ENCODE measurements around the gene SLC12A8.
"Not testable (repeated sequence)": the region's sequence is repeated elsewhere in the genome, so short reads cannot be mapped to it uniquely, and the experiment has no call there.

SLC12A8 gene

GRCh38 chr3:125087768-125088391, 124.7 kb downstream of the SLC12A8 start:
- no peaks in the 10 kb centered on the region for H3K36me3 Mint-ChIP-seq (ENCODE audit: insufficient read depth)
- no peak overlapping the region for H3K27ac Mint-ChIP-seq
- no peak for DNase-seq
- H3K4me3 Mint-ChIP-seq, result no peak overlapping the region
- H3K27me3 Mint-ChIP-seq, result no peaks in the 10 kb centered on the region
- peaks cover 0 to 2% of the 10 kb centered on the region in 2 donors for H3K4me1 Mint-ChIP-seq (ENCODE audit: low read depth in 2 of 2)
- H3K9me3 Mint-ChIP-seq, result no peaks in the 10 kb centered on the region
- no peak for ATAC-seq (replicated peaks)

GRCh38 chr3:125085166-125085565, 127.4 kb downstream of the SLC12A8 start:
- Mint-ChIP-seq H3K9me3 (no peaks in the 10 kb centered on the region), H3K27me3 (no peaks in the 10 kb centered on the region), H3K27ac (no peak overlapping the region), H3K36me3 (ENCODE audit: insufficient read depth) (no peaks in the 10 kb centered on the region), H3K4me1 (ENCODE audit: low read depth in 2 of 2) (peaks cover 0 to 2% of the 10 kb centered on the region in 2 donors), H3K4me3 (no peak overlapping the region)
- DNase-seq (no peak), ATAC-seq (replicated peaks) (no peak)

GRCh38 chr3:125083776-125084175, 128.8 kb downstream of the SLC12A8 start:
- no peak overlapping the region for H3K4me3 Mint-ChIP-seq
- no peaks in the 10 kb centered on the region for H3K36me3 Mint-ChIP-seq (ENCODE audit: insufficient read depth)
- H3K9me3 Mint-ChIP-seq, result no peaks in the 10 kb centered on the region
- H3K27ac Mint-ChIP-seq, result no peak overlapping the region
- peaks cover 0 to 4% of the 10 kb centered on the region in 2 donors for H3K27me3 Mint-ChIP-seq
- peaks cover 0 to 2% of the 10 kb centered on the region in 2 donors for H3K4me1 Mint-ChIP-seq (ENCODE audit: low read depth in 2 of 2)
- ATAC-seq (replicated peaks) (no peak), DNase-seq (no peak)

- H3K9me3 Mint-ChIP-seq; H3K27me3 Mint-ChIP-seq; DNase-seq; ATAC-seq (replicated peaks); H3K4me3 Mint-ChIP-seq; H3K36me3 Mint-ChIP-seq (ENCODE audit: insufficient read depth); H3K27ac Mint-ChIP-seq; H3K4me1 Mint-ChIP-seq (ENCODE audit: low read depth in 2 of 2): not testable (repeated sequence)
These were observed 130.2 kb downstream of the SLC12A8 start for GRCh38 chr3:125082339-125082738.

- Mint-ChIP-seq H3K36me3 (ENCODE audit: insufficient read depth) (no peaks in the 10 kb centered on the region), H3K27me3 (peaks cover 0 to 5% of the 10 kb centered on the region in 2 donors), H3K4me1 (ENCODE audit: low read depth in 2 of 2) (peaks cover 0 to 6% of the 10 kb centered on the region in 2 donors), H3K27ac (no peak overlapping the region), H3K4me3 (no peak overlapping the region), H3K9me3 (no peaks in the 10 kb centered on the region)
- DNase-seq (no peak), ATAC-seq (replicated peaks) (no peak)
These were observed 132.5 kb downstream of the SLC12A8 start for GRCh38 chr3:125080077-125080476.

GRCh38 chr3:125079675-125080045, 132.9 kb downstream of the SLC12A8 start:
- Mint-ChIP-seq H3K9me3 (no peaks in the 10 kb centered on the region), H3K4me3 (no peak overlapping the region), H3K36me3 (ENCODE audit: insufficient read depth) (no peaks in the 10 kb centered on the region), H3K27me3 (peaks cover 0 to 5% of the 10 kb centered on the region in 2 donors), H3K27ac (no peak overlapping the region), H3K4me1 (ENCODE audit: low read depth in 2 of 2) (peaks cover 0 to 6% of the 10 kb centered on the region in 2 donors)
- ATAC-seq (replicated peaks) (no peak), DNase-seq (no peak)

GRCh38 chr3:125078951-125079674, 133.4 kb downstream of the SLC12A8 start:
- Mint-ChIP-seq H3K4me3 (no peak overlapping the region), H3K27me3 (peaks cover 0 to 5% of the 10 kb centered on the region in 2 donors), H3K4me1 (ENCODE audit: low read depth in 2 of 2) (peaks cover 0 to 6% of the 10 kb centered on the region in 2 donors), H3K36me3 (ENCODE audit: insufficient read depth) (no peaks in the 10 kb centered on the region), H3K9me3 (no peaks in the 10 kb centered on the region), H3K27ac (no peak overlapping the region)
- ATAC-seq (replicated peaks), result no peak
- no peak for DNase-seq

GRCh38 chr3:125077864-125078263, 134.7 kb downstream of the SLC12A8 start:
- ATAC-seq (replicated peaks) (no peak), DNase-seq (no peak)
- H3K4me1 Mint-ChIP-seq (ENCODE audit: low read depth in 2 of 2), result peaks cover 0 to 4% of the 10 kb centered on the region in 2 donors
- no peaks in the 10 kb centered on the region for H3K9me3 Mint-ChIP-seq
- H3K36me3 Mint-ChIP-seq (ENCODE audit: insufficient read depth), result no peaks in the 10 kb centered on the region
- H3K4me3 Mint-ChIP-seq, result no peak overlapping the region
- H3K27me3 Mint-ChIP-seq, result peaks cover 0 to 5% of the 10 kb centered on the region in 2 donors
- H3K27ac Mint-ChIP-seq, result no peak overlapping the region

- no peaks in the 10 kb centered on the region for H3K36me3 Mint-ChIP-seq (ENCODE audit: insufficient read depth)
- no peaks in the 10 kb centered on the region for H3K9me3 Mint-ChIP-seq
- peaks cover 0 to 5% of the 10 kb centered on the region in 2 donors for H3K27me3 Mint-ChIP-seq
- ATAC-seq (replicated peaks) (no peak), DNase-seq (no peak)
- H3K27ac Mint-ChIP-seq, result peak overlapping the region in 1 of 2 donors; percentile 65
- peaks cover 0 to 4% of the 10 kb centered on the region in 2 donors for H3K4me1 Mint-ChIP-seq (ENCODE audit: low read depth in 2 of 2)
- H3K4me3 Mint-ChIP-seq, result no peak overlapping the region
These were observed 136.1 kb downstream of the SLC12A8 start for GRCh38 chr3:125076464-125076863.

- Mint-ChIP-seq H3K27ac (no peak overlapping the region), H3K4me1 (ENCODE audit: low read depth in 2 of 2) (peaks cover 0 to 4% of the 10 kb centered on the region in 2 donors), H3K27me3 (peaks cover 0 to 5% of the 10 kb centered on the region in 2 donors), H3K36me3 (ENCODE audit: insufficient read depth) (no peaks in the 10 kb centered on the region), H3K9me3 (no peaks in the 10 kb centered on the region), H3K4me3 (no peak overlapping the region)
- DNase-seq (no peak), ATAC-seq (replicated peaks) (no peak)
These were observed 136.8 kb downstream of the SLC12A8 start for GRCh38 chr3:125075738-125076137.

- no peak overlapping the region for H3K4me3 Mint-ChIP-seq
- no peaks in the 10 kb centered on the region for H3K27me3 Mint-ChIP-seq
- no peaks in the 10 kb centered on the region for H3K9me3 Mint-ChIP-seq
- DNase-seq (no peak), ATAC-seq (replicated peaks) (no peak)
- no peaks in the 10 kb centered on the region for H3K36me3 Mint-ChIP-seq (ENCODE audit: insufficient read depth)
- H3K4me1 Mint-ChIP-seq (ENCODE audit: low read depth in 2 of 2), result peaks cover 0 to 12% of the 10 kb centered on the region in 2 donors
- no peak overlapping the region for H3K27ac Mint-ChIP-seq
These were observed 139.1 kb downstream of the SLC12A8 start for GRCh38 chr3:125073390-125073905.

GRCh38 chr3:125072749-125073389, 139.7 kb downstream of the SLC12A8 start:
- ATAC-seq (replicated peaks) (no peak), DNase-seq (no peak)
- Mint-ChIP-seq H3K9me3 (no peaks in the 10 kb centered on the region), H3K27me3 (no peaks in the 10 kb centered on the region), H3K4me1 (ENCODE audit: low read depth in 2 of 2) (peaks cover 0 to 10% of the 10 kb centered on the region in 2 donors), H3K4me3 (no peak overlapping the region), H3K36me3 (ENCODE audit: insufficient read depth) (no peaks in the 10 kb centered on the region), H3K27ac (no peak overlapping the region)

- no peaks in the 10 kb centered on the region for H3K9me3 Mint-ChIP-seq
- DNase-seq (no peak), ATAC-seq (replicated peaks) (no peak)
- H3K27me3 Mint-ChIP-seq, result no peaks in the 10 kb centered on the region
- peaks cover 0 to 7% of the 10 kb centered on the region in 2 donors for H3K4me1 Mint-ChIP-seq (ENCODE audit: low read depth in 2 of 2)
- H3K4me3 Mint-ChIP-seq, result no peak overlapping the region
- no peaks in the 10 kb centered on the region for H3K36me3 Mint-ChIP-seq (ENCODE audit: insufficient read depth)
- no peak overlapping the region for H3K27ac Mint-ChIP-seq
These were observed 140.2 kb downstream of the SLC12A8 start for GRCh38 chr3:125072301-125072700.

All from effector memory CD8-positive, alpha-beta T cell (primary cell).